ENCODE measurements around the gene PLG. TPM values are rescaled to one million over a fixed set of nuclear protein-coding genes. Genes with fewer than 3 reads are reported as not detected.
"Not testable (repeated sequence)": the region's sequence is repeated elsewhere in the genome, so short reads cannot be mapped to it uniquely, and the experiment has no call there.

Gene PLG
- total RNA-seq, 5 donors from 2014 or later (not counting 1 experiment from before 2014, with no cell fraction given): 0.73 to 1.9 (median 0.76) TPM; not detected in 2

GRCh38 chr6:160775792-160776580 is 73.9 kb downstream of the PLG start:
- H3K36me3 Mint-ChIP-seq: no peaks in the 10 kb centered on the region
- no peak for ATAC-seq (replicated peaks in 1 of 4)
- no peaks in the 10 kb centered on the region for H3K9me3 ChIP-seq
- H3K27ac Mint-ChIP-seq: no peak overlapping the region
- no peaks in the 10 kb centered on the region for H3K36me3 ChIP-seq (ENCODE audit: control insufficient read depth in 2 of 2, extremely low read depth in 1 of 2, insufficient read depth in 1 of 2, low read length in 1 of 2)
- no peaks in the 10 kb centered on the region for H3K9me3 Mint-ChIP-seq
- CTCF ChIA-PET: no interaction called here
- no peak for DNase-seq
- no peak overlapping the region for H3K4me3 Mint-ChIP-seq
- no peak overlapping the region for H3K27ac ChIP-seq (ENCODE audit: low read length)
- no CpG with 5 or more reads among the region's 6 CpGs for WGBS (ENCODE audit: insufficient coverage)
- POLR2A ChIA-PET: interaction anchor here in 1 of 2 donors (0.6 kb wide), 1 partner anchor 603 kb away, joined by 4 read pairs; no protein-coding TSS in a partner anchor
- no peak overlapping the region for H3K4me3 ChIP-seq (ENCODE audit: control insufficient read depth in 1 of 2, extremely low read depth in 1 of 2, low read length in 1 of 2)
- H3K27me3 ChIP-seq (replicated peaks in 1 of 2; ENCODE audit: control insufficient read depth in 2 of 2, extremely low read depth in 1 of 2, insufficient read depth in 2 of 2, low read length in 1 of 2): peaks cover 0 to 3% of the 10 kb centered on the region in 2 experiments
- no peaks in the 10 kb centered on the region for H3K4me1 Mint-ChIP-seq
- H3K27me3 Mint-ChIP-seq: peaks cover 0 to 8% of the 10 kb centered on the region in 2 donors
- H3K4me1 ChIP-seq (ENCODE audit: control insufficient read depth in 1 of 2, extremely low read depth in 1 of 2, insufficient read depth in 2 of 2, low read length in 2 of 2): no peaks in the 10 kb centered on the region

GRCh38 chr6:160779095-160779494 is 77.1 kb downstream of the PLG start:
- H3K36me3 Mint-ChIP-seq; POLR2A ChIA-PET; DNase-seq; H3K4me1 Mint-ChIP-seq; H3K27me3 Mint-ChIP-seq; H3K27me3 ChIP-seq (replicated peaks in 1 of 2; ENCODE audit: control insufficient read depth in 2 of 2, extremely low read depth in 1 of 2, insufficient read depth in 2 of 2, low read length in 1 of 2); H3K27ac ChIP-seq (ENCODE audit: low read length); ATAC-seq (replicated peaks in 1 of 4); H3K9me3 ChIP-seq; H3K4me3 Mint-ChIP-seq; H3K4me3 ChIP-seq (ENCODE audit: control insufficient read depth in 1 of 2, extremely low read depth in 1 of 2, low read length in 1 of 2); H3K4me1 ChIP-seq (ENCODE audit: control insufficient read depth in 1 of 2, extremely low read depth in 1 of 2, insufficient read depth in 2 of 2, low read length in 2 of 2); H3K36me3 ChIP-seq (ENCODE audit: control insufficient read depth in 2 of 2, extremely low read depth in 1 of 2, insufficient read depth in 1 of 2, low read length in 1 of 2); H3K27ac Mint-ChIP-seq; CTCF ChIA-PET; H3K9me3 Mint-ChIP-seq: not testable (repeated sequence)
- WGBS (ENCODE audit: insufficient coverage): 100% methylated on average over 3 of the region's 6 CpGs

- POLR2A ChIA-PET: not testable (repeated sequence)
These were observed 78.6 kb downstream of the PLG start for GRCh38 chr6:160780656-160781055.

GRCh38 chr6:160781298-160781697 is 79.3 kb downstream of the PLG start:
- no peak overlapping the region for H3K4me3 Mint-ChIP-seq
- peaks cover 0 to 4% of the 10 kb centered on the region in 2 donors for H3K27me3 Mint-ChIP-seq
- no peaks in the 10 kb centered on the region for H3K9me3 ChIP-seq
- ChIA-PET POLR2A (no interaction called here), CTCF (no interaction called here)
- 60% methylated on average over 1 of the region's 4 CpGs for WGBS (ENCODE audit: insufficient coverage)
- no peak overlapping the region for H3K27ac Mint-ChIP-seq
- H3K27me3 ChIP-seq (replicated peaks in 1 of 2; ENCODE audit: control insufficient read depth in 2 of 2, extremely low read depth in 1 of 2, insufficient read depth in 2 of 2, low read length in 1 of 2): peaks cover 0 to 4% of the 10 kb centered on the region in 2 experiments
- H3K4me1 ChIP-seq (ENCODE audit: control insufficient read depth in 1 of 2, extremely low read depth in 1 of 2, insufficient read depth in 2 of 2, low read length in 2 of 2): no peaks in the 10 kb centered on the region
- H3K4me3 ChIP-seq (ENCODE audit: control insufficient read depth in 1 of 2, extremely low read depth in 1 of 2, low read length in 1 of 2): no peak overlapping the region
- DNase-seq (no peak), ATAC-seq (replicated peaks in 1 of 4) (no peak)
- H3K4me1 Mint-ChIP-seq: no peaks in the 10 kb centered on the region
- H3K27ac ChIP-seq (ENCODE audit: low read length): no peak overlapping the region
- no peaks in the 10 kb centered on the region for H3K36me3 ChIP-seq (ENCODE audit: control insufficient read depth in 2 of 2, extremely low read depth in 1 of 2, insufficient read depth in 1 of 2, low read length in 1 of 2)
- no peaks in the 10 kb centered on the region for H3K36me3 Mint-ChIP-seq
- H3K9me3 Mint-ChIP-seq: no peaks in the 10 kb centered on the region

More at GRCh38 chr6:160780656-160781055, 78.6 kb downstream of the PLG start:
- H3K36me3 Mint-ChIP-seq; H3K36me3 ChIP-seq (ENCODE audit: control insufficient read depth in 2 of 2, extremely low read depth in 1 of 2, insufficient read depth in 1 of 2, low read length in 1 of 2); H3K27ac ChIP-seq (ENCODE audit: low read length); H3K27me3 ChIP-seq (replicated peaks in 1 of 2; ENCODE audit: control insufficient read depth in 2 of 2, extremely low read depth in 1 of 2, insufficient read depth in 2 of 2, low read length in 1 of 2); H3K4me1 ChIP-seq (ENCODE audit: control insufficient read depth in 1 of 2, extremely low read depth in 1 of 2, insufficient read depth in 2 of 2, low read length in 2 of 2); H3K4me3 Mint-ChIP-seq; H3K27me3 Mint-ChIP-seq; ATAC-seq (replicated peaks in 1 of 4); DNase-seq; H3K4me3 ChIP-seq (ENCODE audit: control insufficient read depth in 1 of 2, extremely low read depth in 1 of 2, low read length in 1 of 2); H3K4me1 Mint-ChIP-seq; H3K9me3 Mint-ChIP-seq; CTCF ChIA-PET; H3K27ac Mint-ChIP-seq; H3K9me3 ChIP-seq: not testable (repeated sequence)
- 90% methylated on average over 2 of the region's 3 CpGs for WGBS (ENCODE audit: insufficient coverage)

- Histone ChIP-seq H3K4me1 (ENCODE audit: control insufficient read depth in 1 of 2, extremely low read depth in 1 of 2, insufficient read depth in 2 of 2, low read length in 2 of 2) (no peaks in the 10 kb centered on the region), H3K36me3 (ENCODE audit: control insufficient read depth in 2 of 2, extremely low read depth in 1 of 2, insufficient read depth in 1 of 2, low read length in 1 of 2) (no peaks in the 10 kb centered on the region), H3K4me3 (ENCODE audit: control insufficient read depth in 1 of 2, extremely low read depth in 1 of 2, low read length in 1 of 2) (no peak overlapping the region), H3K27me3 (replicated peaks in 1 of 2; ENCODE audit: control insufficient read depth in 2 of 2, extremely low read depth in 1 of 2, insufficient read depth in 2 of 2, low read length in 1 of 2) (peaks cover 0 to 4% of the 10 kb centered on the region in 2 experiments), H3K27ac (ENCODE audit: low read length) (no peak overlapping the region), H3K9me3 (no peaks in the 10 kb centered on the region)
- CTCF ChIA-PET: no interaction called here
- DNase-seq (no peak), ATAC-seq (replicated peaks in 1 of 4) (no peak)
- POLR2A ChIA-PET: no interaction called here
- no peak overlapping the region for H3K27ac Mint-ChIP-seq
- H3K27me3 Mint-ChIP-seq: peaks cover 1 to 4% of the 10 kb centered on the region in 2 donors
- no CpG with 5 or more reads among the region's 1 CpG for WGBS (ENCODE audit: insufficient coverage)
- no peak overlapping the region for H3K4me3 Mint-ChIP-seq
- H3K4me1 Mint-ChIP-seq: no peaks in the 10 kb centered on the region
- H3K36me3 Mint-ChIP-seq: no peaks in the 10 kb centered on the region
- no peaks in the 10 kb centered on the region for H3K9me3 Mint-ChIP-seq
These were observed 80.2 kb downstream of the PLG start for GRCh38 chr6:160782228-160782627.

GRCh38 chr6:160783741-160784140 is 81.7 kb downstream of the PLG start:
- no peak overlapping the region for H3K27ac ChIP-seq (ENCODE audit: low read length)
- WGBS (ENCODE audit: insufficient coverage): 55% methylated on average over 7 of the region's 7 CpGs
- no peak for ATAC-seq (replicated peaks in 1 of 4)
- H3K4me3 Mint-ChIP-seq: no peak overlapping the region
- H3K36me3 Mint-ChIP-seq: no peaks in the 10 kb centered on the region
- no peak overlapping the region for H3K27ac Mint-ChIP-seq
- H3K9me3 ChIP-seq: no peaks in the 10 kb centered on the region
- H3K27me3 ChIP-seq (replicated peaks in 1 of 2; ENCODE audit: control insufficient read depth in 2 of 2, extremely low read depth in 1 of 2, insufficient read depth in 2 of 2, low read length in 1 of 2): peaks cover 0 to 4% of the 10 kb centered on the region in 2 experiments
- no peaks in the 10 kb centered on the region for H3K4me1 ChIP-seq (ENCODE audit: control insufficient read depth in 1 of 2, extremely low read depth in 1 of 2, insufficient read depth in 2 of 2, low read length in 2 of 2)
- H3K4me1 Mint-ChIP-seq: no peaks in the 10 kb centered on the region
- POLR2A ChIA-PET: no interaction called here
- no peaks in the 10 kb centered on the region for H3K9me3 Mint-ChIP-seq
- no peak overlapping the region for H3K4me3 ChIP-seq (ENCODE audit: control insufficient read depth in 1 of 2, extremely low read depth in 1 of 2, low read length in 1 of 2)
- CTCF ChIA-PET: no interaction called here
- no peaks in the 10 kb centered on the region for H3K36me3 ChIP-seq (ENCODE audit: control insufficient read depth in 2 of 2, extremely low read depth in 1 of 2, insufficient read depth in 1 of 2, low read length in 1 of 2)
- peaks cover 4 to 10% of the 10 kb centered on the region in 2 donors for H3K27me3 Mint-ChIP-seq
- no peak for DNase-seq
